Endothelial cell of umbilical vein (primary cell): ENCODE measurements around the gene CAPN8. TPM values are rescaled to one million over a fixed set of nuclear protein-coding genes. Genes with fewer than 3 reads are reported as not detected.

Source experiments
- BruUV-seq: library from RNA; stranded (reverse); fragments of 400-500 nt; replicated peaks from 2 replicates; lab custom pipeline; 2021; lab: Mats Ljungman, UMichigan
- CTCF ChIA-PET: fragments of 300-600, 350-600 bp; sonication (Branson Sonifier 250); formaldehyde crosslinking; loops from one replicate; lab custom pipeline; 2021; ENCODE audit warnings: antibody characterized with exemption, inconsistent platforms; lab: Charles Lee
- POLR2A ChIA-PET: fragments of 300-600, 350-600 bp; sonication (Branson Sonifier 250); formaldehyde crosslinking; loops from one replicate; lab custom pipeline; 2021; ENCODE audit warnings: antibody characterized with exemption, inconsistent platforms; lab: Charles Lee
- DNase-seq: peaks from one replicate; pipeline ENCODE4 v3.0.0-alpha.2; 2011; ENCODE audit warnings: low read depth, low spot score
- FAIRE-seq: peaks from 2 replicates; lab custom pipeline; 2011; peaks lifted over from hg19 to GRCh38; lab: Jason Lieb, UNC
- H2AFZ ChIP-seq: 2 replicates; pipeline ENCODE4 v1.6.0; 2012; ENCODE audit warnings: low read depth, low read length, control low read depth, inconsistent platforms
- H3K27ac ChIP-seq: 2 replicates; pipeline ENCODE4 v1.5.1; 2011; ENCODE audit warnings: low read depth, mild to moderate bottlenecking, control low read depth, low read length, moderate library complexity; ENCODE audit not compliant: insufficient read depth
- H3K27me3 ChIP-seq, 2 experiments: 2 replicates each; pipeline versions ENCODE4 v1.6.0 to v1.6.1; 2011; ENCODE audit warnings: low read length in 2 of 2, mixed read lengths in 1 of 2; ENCODE audit not compliant: control insufficient read depth in 2 of 2, insufficient read depth in 2 of 2
- H3K36me3 ChIP-seq, 2 experiments: 2 replicates in 1 of 2; 3 replicates in 1 of 2; pipeline ENCODE4 v1.5.1; 2011; ENCODE audit warnings: low read length in 2 of 2, mild to moderate bottlenecking in 1 of 2, moderate library complexity in 1 of 2; ENCODE audit not compliant: control insufficient read depth in 2 of 2, insufficient read depth in 2 of 2; ENCODE audit errors: extremely low read depth in 1 of 2
- H3K4me1 ChIP-seq: 3 replicates; pipeline ENCODE4 v1.5.1; 2011; ENCODE audit warnings: mild to moderate bottlenecking, low read length; ENCODE audit not compliant: control insufficient read depth, insufficient read depth; ENCODE audit errors: extremely low read depth
- H3K4me2 ChIP-seq: 2 replicates; pipeline ENCODE4 v1.6.1; 2011; ENCODE audit warnings: low read length, control low read depth, mixed read lengths; ENCODE audit not compliant: insufficient read depth
- H3K4me3 ChIP-seq, 3 experiments: fragments of 200-600 bp in 1 of 3; sonication (generic), shearing (Covaris generic) in 1 of 3; replicated peaks in 1 of 3; 2 replicates each; pipeline ENCODE4 v1.5.1; 2011 to 2016; ENCODE audit warnings: control low read depth in 3 of 3, low read length in 3 of 3, mild to moderate bottlenecking in 2 of 3, inconsistent platforms in 1 of 3, low read depth in 1 of 3, moderate library complexity in 1 of 3; ENCODE audit not compliant: insufficient read depth in 1 of 3
- H3K79me2 ChIP-seq: 2 replicates; pipeline ENCODE4 v1.6.0; 2012; ENCODE audit warnings: low read length, inconsistent platforms; ENCODE audit not compliant: control insufficient read depth, insufficient read depth
- H3K9ac ChIP-seq: replicated peaks from 2 replicates; pipeline ENCODE3; 2011; ENCODE audit warnings: low read length, control low read depth; ENCODE audit not compliant: insufficient read depth; ENCODE audit errors: extremely low read depth
- H3K9me1 ChIP-seq: replicated peaks from 3 replicates; pipeline ENCODE4 v1.6.0; 2011; ENCODE audit warnings: mild to moderate bottlenecking, low read length; ENCODE audit not compliant: control insufficient read depth, insufficient read depth; ENCODE audit errors: extremely low read depth
- H3K9me3 ChIP-seq: replicated peaks from 2 replicates; pipeline ENCODE4 v1.5.1; 2012; ENCODE audit warnings: low read length, inconsistent platforms; ENCODE audit not compliant: control insufficient read depth, insufficient read depth
- H4K20me1 ChIP-seq: replicated peaks from 2 replicates; pipeline ENCODE3; 2011; ENCODE audit warnings: mild to moderate bottlenecking, low read length; ENCODE audit not compliant: control insufficient read depth, insufficient read depth; ENCODE audit errors: extremely low read depth
- CTCF ChIP-seq, 2 donors: IDR thresholded peaks; 1 replicate in 1 of 2; 2 replicates in 1 of 2; pipeline ENCODE4 v1.5.1; 2011; ENCODE audit warnings: low read length in 2 of 2, mild to moderate bottlenecking in 2 of 2, moderate library complexity in 2 of 2, control low read depth in 1 of 2, inconsistent platforms in 1 of 2, low read depth in 1 of 2; ENCODE audit not compliant: insufficient read depth in 1 of 2; ENCODE audit errors: extremely low read depth in 1 of 2
- EZH2 ChIP-seq: IDR thresholded peaks from 2 replicates; pipeline ENCODE4 v1.6.1; 2012; ENCODE audit warnings: borderline replicate concordance, low read depth, mild to moderate bottlenecking, moderate library complexity, low read length, inconsistent platforms; ENCODE audit not compliant: severe bottlenecking
- FOS ChIP-seq: IDR thresholded peaks from 2 replicates; pipeline ENCODE4 v1.6.1; 2011; ENCODE audit warnings: mild to moderate bottlenecking, low read length, moderate library complexity, borderline replicate concordance; ENCODE audit not compliant: insufficient read depth
- GATA2 ChIP-seq: IDR thresholded peaks from 2 replicates; pipeline ENCODE4 v1.7.0; 2011; ENCODE audit warnings: low read depth, mild to moderate bottlenecking, moderate library complexity, mixed read lengths, low read length; ENCODE audit not compliant: insufficient read length, insufficient read depth
- JUN ChIP-seq: IDR thresholded peaks from 2 replicates; pipeline ENCODE4 v1.6.1; 2011; ENCODE audit warnings: borderline replicate concordance, low read depth; ENCODE audit not compliant: insufficient read length, insufficient read depth
- MYC ChIP-seq: IDR thresholded peaks from one replicate; pipeline ENCODE4 v1.6.1; 2011; ENCODE audit warnings: mild to moderate bottlenecking, low read depth, low read length
- POLR2A ChIP-seq: IDR thresholded peaks from 2 replicates; pipeline ENCODE4 v1.6.1; 2012; ENCODE audit warnings: low read depth, mild to moderate bottlenecking, control low read depth, low read length
- POLR2AphosphoS5 ChIP-seq: IDR thresholded peaks from 2 replicates; pipeline ENCODE4 v1.6.1; 2012; ENCODE audit warnings: low read depth, mild to moderate bottlenecking, control low read depth, low read length, moderate library complexity; ENCODE audit not compliant: insufficient read depth
- dilution Hi-C: fragments of 300-500 bp; cut with MboI; formaldehyde crosslinking; loops from one replicate; pipeline ENCODE4 v1.15.0; 2019; ENCODE audit warnings: low sequenced_read_pairs; ENCODE audit not compliant: extremely low pct_ligation_motif_present
- intact Hi-C: fragments of 100-400 bp; cut with micrococcal nuclease; formaldehyde crosslinking; loops from one replicate; pipeline ENCODE4 v1.10.0; 2022
- polyA plus RNA-seq, 4 experiments: library from polyadenylated mRNA; depleted of rRNA in 3 of 4; stranded (reverse) in 3 of 4; unstranded in 1 of 4; fragments of >200 nt; gene quantifications; 2 replicates each; pipeline versions ENCODE4 v1.2.1 to v1.2.3, GENCODE V29; 2011 to 2012; ENCODE audit warnings: missing spikeins in 1 of 4
- total RNA-seq: library from RNA; stranded (reverse); gene quantifications from 2 replicates; pipeline ENCODE4 v1.2.3, GENCODE V29; 2021
- TF ChIP-seq, protein P1 (sequence below): IDR thresholded peaks from 2 replicates; pipeline ENCODE4 v1.6.1; 2011; ENCODE audit not compliant: insufficient read depth, insufficient read length

CAPN8 gene
- total and polyA plus RNA-seq, 2 donors (not counting 3 experiments of a cell fraction or from before 2014, with no cell fraction given) = not detected

DNA sequence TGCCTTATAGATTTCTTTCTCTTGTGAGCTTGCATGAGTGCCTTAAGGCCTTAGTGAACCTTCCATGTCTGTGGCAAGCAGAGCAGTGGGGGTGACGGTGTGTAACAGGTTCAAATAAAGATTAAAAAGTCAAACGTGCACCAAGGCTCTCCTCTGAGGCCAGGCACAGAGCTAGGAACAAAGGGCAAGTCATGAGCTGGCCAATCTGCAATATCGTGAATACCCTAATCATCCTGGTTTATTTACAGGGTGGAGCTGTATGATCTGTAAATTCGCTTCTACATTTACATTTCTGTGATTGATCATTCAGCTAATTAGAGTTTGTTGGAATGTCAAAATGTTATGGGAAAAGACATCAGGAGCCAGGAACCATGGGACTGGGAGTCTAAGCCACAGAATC lies 120.2 kb downstream of the CAPN8 start:
- Histone ChIP-seq H4K20me1 (no peaks in the 10 kb centered on the region), H3K4me3 (no peak overlapping the region), H2AFZ (no peak overlapping the region), H3K36me3 (no peaks in the 10 kb centered on the region), H3K27me3 (no peaks in the 10 kb centered on the region), H3K4me1 (no peaks in the 10 kb centered on the region), H3K9me1 (no peaks in the 10 kb centered on the region), H3K27ac (no peak overlapping the region), H3K9ac (no peak overlapping the region), H3K4me2 (no peak overlapping the region), H3K79me2 (no peaks in the 10 kb centered on the region), H3K9me3 (no peaks in the 10 kb centered on the region)
- CTCF ChIA-PET = interaction anchor here (4.2 kb wide), 1 partner anchor 11 kb away, joined by 13 read pairs; no protein-coding TSS in a partner anchor
- FAIRE-seq (no peak), DNase-seq (no peak)
- TF ChIP-seq MYC (no peak), JUN (no peak), CTCF (IDR thresholded peaks at IDR 0.05; ENCODE audit: extremely low read depth in 1 of 2, insufficient read depth in 1 of 2, low read depth in 1 of 2, low read length in 2 of 2) (no peak), FOS (no peak), GATA2 (no peak), EZH2 (no peak), POLR2AphosphoS5 (no peak), POLR2A (no peak)
- TF ChIP-seq, protein P1, sequence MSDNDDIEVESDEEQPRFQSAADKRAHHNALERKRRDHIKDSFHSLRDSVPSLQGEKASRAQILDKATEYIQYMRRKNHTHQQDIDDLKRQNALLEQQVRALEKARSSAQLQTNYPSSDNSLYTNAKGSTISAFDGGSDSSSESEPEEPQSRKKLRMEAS = no peak
- POLR2A ChIA-PET = no interaction called here
- BruUV-seq = no TSS peak
- dilution Hi-C loops (no loop called here), intact Hi-C loops (no loop called here)
